ENCODE measurements around the gene PCED1A. TPM values are rescaled to one million over a fixed set of nuclear protein-coding genes. Genes with fewer than 3 reads are reported as not detected.

The PCED1A gene
- total and polyA plus RNA-seq, 2 donors (not counting 1 experiment from before 2014, with no cell fraction given): 96.8 to 176 TPM

DNA sequence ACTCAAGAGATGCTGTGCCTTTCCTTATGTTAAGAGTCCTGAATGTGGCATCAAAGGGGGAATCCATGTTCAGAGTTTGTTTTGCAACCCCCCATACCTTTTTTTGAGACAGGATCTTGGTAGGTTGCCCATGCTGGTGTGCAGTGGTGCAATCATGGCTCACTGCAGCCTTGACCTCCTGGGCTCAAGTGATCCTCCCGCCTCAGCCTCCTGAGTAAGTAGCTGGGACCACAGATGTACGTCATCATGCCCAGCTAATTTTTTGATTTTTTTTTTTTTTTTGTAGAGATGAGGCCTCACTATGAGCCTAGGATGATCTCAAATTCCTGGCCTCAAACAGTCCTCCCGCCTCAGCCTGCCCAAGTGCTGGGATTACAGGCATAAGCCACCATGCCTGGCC is 49.3 kb upstream of the PCED1A start:
- Mint-ChIP-seq H3K9me3 (ENCODE audit: insufficient read depth) (no peaks in the 10 kb centered on the region), H3K4me1 (peaks cover 47% of the 10 kb centered on the region), H3K27ac (no peak overlapping the region), H3K4me3 (no peak overlapping the region), H3K27me3 (no peaks in the 10 kb centered on the region)
- ATAC-seq (ENCODE audit: low read depth) (no peak), DNase-seq (no peak)
- Histone ChIP-seq H3K9me3 (ENCODE audit: control extremely low read depth in 1 of 3, control insufficient read depth in 2 of 3, insufficient read depth in 1 of 3, low read length in 2 of 3) (peaks cover 0 to 2% (median 0%) of the 10 kb centered on the region in 3 donors), H3K4me2 (replicated peaks; ENCODE audit: low read depth, low read length, poor library complexity, severe bottlenecking) (no peak overlapping the region), H3K4me3 (ENCODE audit: control extremely low read depth in 1 of 5, extremely low read depth in 1 of 5, insufficient read depth in 1 of 5, low read depth in 2 of 5, low read length in 4 of 5) (no peak overlapping the region), H3K4me1 (ENCODE audit: control insufficient read depth in 2 of 2, insufficient read depth in 2 of 2, low read length in 2 of 2) (peaks cover 8 to 12% of the 10 kb centered on the region in 2 donors), H2AFZ (ENCODE audit: insufficient read depth, low read depth, low read length, poor library complexity, severe bottlenecking) (no peak overlapping the region), H4K20me1 (ENCODE audit: control insufficient read depth, insufficient read depth, low read length, poor library complexity, severe bottlenecking) (peaks cover 55% of the 10 kb centered on the region), H3K36me3 (replicated peaks in 1 of 2; ENCODE audit: control extremely low read depth in 1 of 2, control insufficient read depth in 1 of 2, extremely low read depth in 1 of 2, insufficient read depth in 2 of 2, low read length in 1 of 2) (peaks cover 0 to 5% of the 10 kb centered on the region in 2 experiments), H3K9ac (ENCODE audit: low read length) (no peak overlapping the region), H3K79me2 (ENCODE audit: control insufficient read depth, insufficient read depth, low read length) (peaks cover 93% of the 10 kb centered on the region), H3K27me3 (replicated peaks in 1 of 4; ENCODE audit: control extremely low read depth in 1 of 4, control insufficient read depth in 3 of 4, insufficient read depth in 4 of 4, low read length in 3 of 4) (no peaks in the 10 kb centered on the region), H3K27ac (ENCODE audit: low read length in 2 of 2) (no peak overlapping the region)
- 100% methylated on average over 2 of the region's 3 CpGs for WGBS (ENCODE audit: insufficient coverage)
- CTCF ChIA-PET: no interaction called here
- POLR2A ChIA-PET: no interaction called here
- TF ChIP-seq EZH2 (IDR thresholded peaks at IDR 0.05; ENCODE audit: borderline replicate concordance, insufficient read depth, low read depth, low read length, poor library complexity, severe bottlenecking): no peak
- TF ChIP-seq, protein P1, sequence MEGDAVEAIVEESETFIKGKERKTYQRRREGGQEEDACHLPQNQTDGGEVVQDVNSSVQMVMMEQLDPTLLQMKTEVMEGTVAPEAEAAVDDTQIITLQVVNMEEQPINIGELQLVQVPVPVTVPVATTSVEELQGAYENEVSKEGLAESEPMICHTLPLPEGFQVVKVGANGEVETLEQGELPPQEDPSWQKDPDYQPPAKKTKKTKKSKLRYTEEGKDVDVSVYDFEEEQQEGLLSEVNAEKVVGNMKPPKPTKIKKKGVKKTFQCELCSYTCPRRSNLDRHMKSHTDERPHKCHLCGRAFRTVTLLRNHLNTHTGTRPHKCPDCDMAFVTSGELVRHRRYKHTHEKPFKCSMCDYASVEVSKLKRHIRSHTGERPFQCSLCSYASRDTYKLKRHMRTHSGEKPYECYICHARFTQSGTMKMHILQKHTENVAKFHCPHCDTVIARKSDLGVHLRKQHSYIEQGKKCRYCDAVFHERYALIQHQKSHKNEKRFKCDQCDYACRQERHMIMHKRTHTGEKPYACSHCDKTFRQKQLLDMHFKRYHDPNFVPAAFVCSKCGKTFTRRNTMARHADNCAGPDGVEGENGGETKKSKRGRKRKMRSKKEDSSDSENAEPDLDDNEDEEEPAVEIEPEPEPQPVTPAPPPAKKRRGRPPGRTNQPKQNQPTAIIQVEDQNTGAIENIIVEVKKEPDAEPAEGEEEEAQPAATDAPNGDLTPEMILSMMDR (IDR thresholded peaks at IDR 0.05): no peak
- intact Hi-C loops (cut with micrococcal nuclease): no loop called here

DNA sequence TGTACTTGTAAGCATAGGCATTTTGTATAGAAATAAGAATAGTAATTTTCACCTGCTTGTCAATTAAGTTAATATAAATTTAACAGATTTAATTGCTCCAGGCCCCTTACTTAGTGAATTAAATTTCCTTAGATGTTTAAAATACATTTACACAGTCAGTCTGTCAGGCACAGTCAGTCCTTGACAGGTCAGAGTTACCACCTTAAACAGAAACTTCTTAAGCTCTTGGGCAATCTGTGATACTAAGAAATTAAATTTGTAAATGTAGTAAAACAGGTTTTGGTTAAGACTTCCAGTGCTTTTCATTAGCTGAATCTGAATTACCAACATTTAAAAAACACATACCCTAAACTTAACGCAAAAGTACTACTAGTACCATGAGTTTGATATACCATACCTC is 48.8 kb upstream of the PCED1A start:
- no peak overlapping the region for H3K4me2 ChIP-seq (replicated peaks; ENCODE audit: low read depth, low read length, poor library complexity, severe bottlenecking)
- H3K4me1 ChIP-seq (ENCODE audit: control insufficient read depth in 2 of 2, insufficient read depth in 2 of 2, low read length in 2 of 2): peaks cover 12 to 13% of the 10 kb centered on the region in 2 donors
- Mint-ChIP-seq H3K4me1 (peaks cover 52% of the 10 kb centered on the region), H3K9me3 (ENCODE audit: insufficient read depth) (no peaks in the 10 kb centered on the region), H3K27me3 (no peaks in the 10 kb centered on the region), H3K27ac (no peak overlapping the region), H3K4me3 (no peak overlapping the region)
- no peak overlapping the region for H3K27ac ChIP-seq (ENCODE audit: low read length in 2 of 2)
- no peak overlapping the region for H3K9ac ChIP-seq (ENCODE audit: low read length)
- TF ChIP-seq EZH2 (IDR thresholded peaks at IDR 0.05; ENCODE audit: borderline replicate concordance, insufficient read depth, low read depth, low read length, poor library complexity, severe bottlenecking): no peak
- TF ChIP-seq, protein P1 (IDR thresholded peaks at IDR 0.05): no peak
- H3K79me2 ChIP-seq (ENCODE audit: control insufficient read depth, insufficient read depth, low read length): peaks cover 92% of the 10 kb centered on the region
- ATAC-seq (ENCODE audit: low read depth) (no peak), DNase-seq (no peak)
- intact Hi-C loops (cut with micrococcal nuclease): no loop called here
- CTCF ChIA-PET: no interaction called here
- H3K27me3 ChIP-seq (replicated peaks in 1 of 4; ENCODE audit: control extremely low read depth in 1 of 4, control insufficient read depth in 3 of 4, insufficient read depth in 4 of 4, low read length in 3 of 4): no peaks in the 10 kb centered on the region
- peaks cover 0 to 5% of the 10 kb centered on the region in 2 experiments for H3K36me3 ChIP-seq (replicated peaks in 1 of 2; ENCODE audit: control extremely low read depth in 1 of 2, control insufficient read depth in 1 of 2, extremely low read depth in 1 of 2, insufficient read depth in 2 of 2, low read length in 1 of 2)
- H4K20me1 ChIP-seq (ENCODE audit: control insufficient read depth, insufficient read depth, low read length, poor library complexity, severe bottlenecking): peaks cover 61% of the 10 kb centered on the region
- no CpG with 5 or more reads among the region's 1 CpG for WGBS (ENCODE audit: insufficient coverage)
- H2AFZ ChIP-seq (ENCODE audit: insufficient read depth, low read depth, low read length, poor library complexity, severe bottlenecking): no peak overlapping the region
- no peak overlapping the region for H3K4me3 ChIP-seq (ENCODE audit: control extremely low read depth in 1 of 5, extremely low read depth in 1 of 5, insufficient read depth in 1 of 5, low read depth in 2 of 5, low read length in 4 of 5)
- POLR2A ChIA-PET: no interaction called here
- no peaks in the 10 kb centered on the region for H3K9me3 ChIP-seq (ENCODE audit: control extremely low read depth in 1 of 3, control insufficient read depth in 2 of 3, insufficient read depth in 1 of 3, low read length in 2 of 3)

All from B cell (primary cell).